GM19395 (cell line): ENCODE results near the gene CLASP1.
"Not testable (repeated sequence)": the region's sequence is repeated elsewhere in the genome, so short reads cannot be mapped to it uniquely, and the experiment has no call there.

Experiments used
- ATAC-seq: cut with Tn5 transposase; IDR thresholded peaks from one replicate; pipeline ENCODE4 v1.9.1; 2021; ENCODE audit warnings: mild to moderate bottlenecking, moderate library complexity; ENCODE audit not compliant: unreplicated experiment

The CLASP1 gene

GRCh38 chr2:121479882-121480522, 169.3 kb downstream of the CLASP1 start:
- no peak for ATAC-seq

DNA sequence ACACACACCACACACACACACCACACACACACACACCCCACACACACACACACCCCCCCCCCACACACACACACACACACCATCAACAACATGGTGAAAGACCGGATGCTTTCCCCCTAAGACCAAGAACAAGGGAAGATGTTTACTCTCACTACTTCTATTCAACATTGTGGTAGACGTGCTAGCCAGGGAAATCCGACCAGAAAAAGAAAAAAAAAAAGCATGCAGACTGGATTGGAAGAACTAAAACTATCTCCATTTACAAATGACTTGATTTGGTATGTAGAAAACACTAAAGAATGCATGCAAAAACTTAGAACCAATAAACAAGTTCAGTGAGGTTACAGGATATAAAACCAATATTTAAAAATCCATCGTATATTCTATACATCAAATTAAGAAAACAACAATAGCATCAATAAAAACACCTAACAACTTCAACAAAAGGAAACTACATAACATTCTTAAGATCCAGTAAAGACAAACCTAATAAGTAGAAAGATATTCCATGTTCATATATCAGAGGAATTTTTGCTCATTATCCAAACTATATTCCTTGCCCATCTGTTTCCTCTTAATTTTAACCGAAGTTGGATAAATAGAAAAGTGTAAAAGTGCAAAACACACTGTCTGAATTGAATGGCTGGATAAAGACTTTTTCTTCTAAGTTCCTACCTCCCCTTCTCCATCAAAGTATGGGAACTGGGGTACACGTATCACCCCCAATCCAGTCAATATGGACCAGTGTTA, 170.1 kb downstream of the CLASP1 start:
- ATAC-seq, result no peak

DNA sequence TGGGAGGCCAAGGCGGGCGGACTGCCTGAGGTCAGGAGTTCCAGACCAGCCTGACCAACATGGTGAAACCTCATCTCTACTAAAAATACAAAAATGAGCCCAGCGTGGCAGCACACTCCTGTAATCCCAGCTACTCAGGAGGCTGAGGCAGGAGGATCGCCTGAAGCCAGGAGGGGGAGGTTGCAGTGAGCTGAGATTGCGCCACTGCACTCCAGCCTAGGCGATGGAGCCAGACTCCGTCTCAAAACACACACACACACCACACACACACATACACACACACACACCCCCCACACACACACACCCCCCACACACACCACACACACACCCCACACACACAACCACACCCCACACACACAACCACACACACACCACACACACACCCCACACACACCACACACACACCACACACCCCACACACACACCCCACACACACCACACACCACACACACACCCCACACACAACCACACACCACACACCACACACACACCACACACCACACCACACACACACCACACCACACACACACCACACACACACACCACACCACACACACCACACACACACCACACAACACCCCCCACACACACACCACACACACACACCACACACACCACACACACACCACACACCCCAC, 170.8 kb downstream of the CLASP1 start:
- not testable (repeated sequence) for ATAC-seq

GRCh38 chr2:121476684-121477083, 172.6 kb downstream of the CLASP1 start:
- ATAC-seq, result no peak

- no peak for ATAC-seq
Measured at GRCh38 chr2:121475811-121476571, 173.3 kb downstream of the CLASP1 start.

DNA sequence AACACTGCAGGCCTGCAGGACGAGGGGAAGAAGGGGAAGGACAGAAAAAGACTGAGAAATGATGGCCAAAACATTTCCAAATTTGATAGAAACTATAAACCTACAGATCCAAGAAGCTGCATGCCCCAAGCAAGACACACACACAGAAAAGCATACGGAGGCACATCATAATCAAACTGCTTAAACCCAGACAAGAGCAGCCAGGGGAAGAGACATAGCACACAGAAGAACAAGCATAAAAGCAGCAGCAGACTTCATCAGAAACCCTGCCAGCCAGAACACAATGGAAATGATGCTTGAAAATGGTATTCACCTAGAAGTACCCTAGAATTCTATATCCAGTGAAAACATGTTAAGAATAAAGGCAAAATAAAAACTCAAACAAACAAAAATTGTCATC, 175.8 kb downstream of the CLASP1 start:
- ATAC-seq, result no peak

- ATAC-seq, result no peak
Measured at GRCh38 chr2:121472470-121472993, 176.7 kb downstream of the CLASP1 start.

DNA sequence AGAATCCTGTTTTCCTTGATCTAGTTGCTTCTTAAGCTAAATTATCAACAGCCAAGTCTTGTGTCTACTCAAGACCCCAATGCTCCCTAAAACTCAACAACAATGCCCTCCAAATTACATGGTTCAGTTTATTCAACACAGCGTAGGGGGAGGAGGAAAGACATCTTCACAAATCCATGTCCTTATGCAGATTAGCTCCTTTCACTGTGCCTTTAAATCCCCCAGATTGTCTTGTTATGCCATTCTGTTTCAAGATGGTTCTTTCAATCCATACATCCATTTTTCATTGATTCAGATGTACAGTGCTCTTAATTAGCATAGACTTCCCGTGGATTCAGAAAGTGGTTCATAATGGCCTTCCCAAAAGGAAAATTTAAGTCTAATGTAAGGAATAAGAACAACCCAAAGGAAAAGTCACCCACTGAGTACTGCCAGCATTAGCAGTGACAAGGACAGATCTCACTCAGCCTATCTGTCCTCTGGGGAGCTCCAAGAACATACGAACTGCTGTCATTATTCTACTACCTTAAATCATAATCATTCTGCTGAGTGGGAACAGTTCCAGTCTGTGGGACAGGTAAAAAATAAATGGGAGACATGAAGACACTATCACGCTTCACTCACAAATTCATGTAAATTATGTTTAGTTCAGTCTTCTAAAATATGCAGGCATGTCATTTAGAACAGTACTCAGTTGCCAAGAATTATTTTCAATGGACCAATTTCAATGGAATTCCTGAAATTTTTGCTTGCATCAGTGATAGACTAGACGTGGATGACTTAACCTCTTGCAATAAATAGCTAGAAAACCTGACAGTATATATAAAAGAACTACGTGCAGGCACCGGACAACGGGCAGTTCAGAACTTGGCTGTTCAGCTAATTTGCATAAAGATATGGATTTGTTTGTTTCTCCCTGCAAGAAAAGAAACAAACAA, 177.5 kb downstream of the CLASP1 start:
- no peak for ATAC-seq

DNA sequence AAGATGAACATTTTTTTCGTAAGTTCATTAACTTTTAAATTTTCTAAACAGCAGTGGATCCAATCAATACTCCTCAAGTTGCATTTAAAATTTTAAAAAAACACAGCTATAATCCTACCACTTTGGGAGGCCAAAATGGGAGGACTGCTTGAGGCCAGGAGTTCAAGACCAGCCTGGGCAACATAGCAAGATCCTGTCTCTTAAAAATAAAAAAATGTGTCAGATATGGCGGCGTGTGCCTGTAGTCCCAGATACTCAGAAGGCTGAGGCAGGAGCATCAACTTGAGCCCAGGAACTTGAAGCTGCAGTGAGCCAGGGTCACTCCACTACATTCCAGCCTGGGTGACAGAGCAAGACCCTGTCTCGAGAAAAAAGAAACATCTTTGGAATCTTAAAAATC, 178.3 kb downstream of the CLASP1 start:
- ATAC-seq, result no peak

DNA sequence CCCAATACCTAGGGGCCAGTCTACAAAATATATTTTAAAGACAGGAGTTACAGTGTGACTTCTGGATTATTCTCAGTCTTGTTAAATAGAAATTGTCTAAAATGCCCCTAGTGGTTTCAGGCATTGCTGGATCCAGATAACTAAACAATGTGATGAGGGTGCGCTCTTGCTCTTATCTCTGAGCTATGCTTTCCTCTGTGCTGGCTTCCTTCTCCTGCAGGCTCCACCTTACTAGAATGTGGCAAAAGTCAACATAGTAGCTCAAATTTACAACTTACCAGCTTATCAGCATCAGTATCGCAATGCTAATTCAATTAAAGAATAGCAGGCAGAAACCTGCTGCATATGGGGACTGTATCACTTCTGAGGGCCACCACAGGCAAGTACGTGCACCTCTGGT, 179.9 kb downstream of the CLASP1 start:
- no peak for ATAC-seq

- ATAC-seq, result no peak
Measured at GRCh38 chr2:121468936-121469335, 180.3 kb downstream of the CLASP1 start.

- no peak for ATAC-seq
Measured at GRCh38 chr2:121459291-121459690, 190.0 kb downstream of the CLASP1 start.

DNA sequence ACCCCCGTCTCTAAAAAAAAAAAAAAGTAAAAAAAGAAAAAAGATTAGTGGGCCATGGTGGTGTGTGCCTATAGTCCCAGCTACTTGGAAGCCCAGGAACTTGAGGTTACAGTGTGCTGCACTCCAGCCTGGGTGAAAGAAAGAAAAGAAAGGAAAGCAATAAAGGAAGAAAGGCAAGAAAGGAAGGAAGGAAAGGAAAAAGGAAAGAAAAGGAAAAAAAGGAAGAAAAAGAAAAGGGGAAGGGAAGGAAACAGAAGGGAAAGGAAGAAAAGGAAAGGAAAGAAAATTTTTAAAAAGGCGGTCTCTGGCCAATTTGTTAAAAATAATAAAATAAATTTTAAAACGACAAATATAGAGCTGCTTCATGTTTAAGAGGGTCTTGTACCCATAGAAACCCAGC, 192.9 kb downstream of the CLASP1 start:
- no peak for ATAC-seq

- ATAC-seq, result no peak
Measured at GRCh38 chr2:121455446-121455845, 193.8 kb downstream of the CLASP1 start.

DNA sequence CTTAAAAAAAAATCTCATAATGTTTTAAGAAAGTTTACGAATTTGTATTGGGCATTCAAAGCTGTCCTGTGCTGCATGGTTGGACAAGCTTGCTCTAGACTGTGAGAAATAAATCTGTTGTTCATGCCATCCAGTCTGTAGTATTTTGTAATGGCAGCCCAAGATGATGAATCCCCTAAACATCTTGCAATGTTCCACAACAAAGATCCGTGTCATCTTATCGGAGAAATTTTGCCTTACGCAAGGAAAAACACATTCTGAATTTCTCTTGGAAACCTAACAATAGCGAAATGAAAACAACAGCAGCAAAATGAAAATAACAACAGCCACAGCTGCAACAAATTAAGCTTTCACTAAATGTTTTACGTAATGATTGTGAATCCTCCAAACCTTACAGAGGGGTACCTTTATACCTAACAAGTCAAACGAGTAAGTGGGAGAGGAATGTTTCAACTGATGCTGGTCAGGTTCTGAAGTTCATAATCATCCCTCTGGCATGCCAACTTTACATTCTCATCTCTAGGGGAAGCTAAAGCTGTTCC, 194.6 kb downstream of the CLASP1 start:
- ATAC-seq, result no peak

DNA sequence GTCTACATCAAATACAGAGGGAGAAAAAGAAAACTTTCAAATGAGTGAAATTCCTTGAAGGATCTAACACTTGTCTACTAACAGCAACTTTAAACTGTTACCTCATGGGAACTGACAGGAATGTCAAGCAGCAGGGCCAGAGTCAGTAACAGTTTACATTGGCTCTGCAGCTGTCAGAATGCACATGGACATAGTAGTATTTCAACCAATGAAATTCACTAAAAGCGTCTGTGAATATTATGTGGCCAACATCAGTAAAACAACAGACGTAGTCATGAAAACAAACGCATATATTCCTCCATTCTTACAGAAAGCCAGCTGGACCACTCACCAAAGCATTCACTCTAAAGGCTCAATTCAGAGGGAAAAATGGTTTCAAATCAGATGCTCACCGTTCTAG, 197.9 kb downstream of the CLASP1 start:
- no peak for ATAC-seq

DNA sequence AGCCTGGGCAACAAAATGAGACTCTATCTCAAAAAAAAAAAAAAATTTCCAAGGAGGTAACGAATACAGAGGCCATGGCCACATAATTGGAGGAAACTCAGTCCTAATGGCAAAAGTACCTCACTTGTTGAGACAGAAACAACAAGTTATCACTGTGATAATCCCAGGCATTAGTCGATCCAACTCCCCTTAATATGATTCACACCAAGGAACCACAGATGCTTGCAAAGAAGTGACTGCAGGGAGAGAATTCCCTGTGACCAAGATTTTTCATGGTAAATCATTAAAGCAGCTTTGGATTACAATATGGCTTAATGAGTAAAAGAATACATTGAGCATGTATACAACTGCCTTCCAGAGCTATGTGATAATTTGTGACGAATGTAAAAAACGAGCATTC, 199.0 kb downstream of the CLASP1 start:
- ATAC-seq, result no peak

GRCh38 chr2:121446647-121447241, 202.5 kb downstream of the CLASP1 start:
- ATAC-seq, result no peak

- no peak for ATAC-seq
Measured at GRCh38 chr2:121442889-121443288, 206.4 kb downstream of the CLASP1 start.
